Measurements from ENCODE around the gene UBE2J2. TPM values are rescaled to one million over a fixed set of nuclear protein-coding genes. Genes with fewer than 3 reads are reported as not detected.

Gene UBE2J2
- total RNA-seq (2022; extraction: Qiagen RNA extraction; ENCODE audit: low read depth) = 30.6 to 52.7 TPM (median 46.6 TPM) in 5 replicates

DNA sequence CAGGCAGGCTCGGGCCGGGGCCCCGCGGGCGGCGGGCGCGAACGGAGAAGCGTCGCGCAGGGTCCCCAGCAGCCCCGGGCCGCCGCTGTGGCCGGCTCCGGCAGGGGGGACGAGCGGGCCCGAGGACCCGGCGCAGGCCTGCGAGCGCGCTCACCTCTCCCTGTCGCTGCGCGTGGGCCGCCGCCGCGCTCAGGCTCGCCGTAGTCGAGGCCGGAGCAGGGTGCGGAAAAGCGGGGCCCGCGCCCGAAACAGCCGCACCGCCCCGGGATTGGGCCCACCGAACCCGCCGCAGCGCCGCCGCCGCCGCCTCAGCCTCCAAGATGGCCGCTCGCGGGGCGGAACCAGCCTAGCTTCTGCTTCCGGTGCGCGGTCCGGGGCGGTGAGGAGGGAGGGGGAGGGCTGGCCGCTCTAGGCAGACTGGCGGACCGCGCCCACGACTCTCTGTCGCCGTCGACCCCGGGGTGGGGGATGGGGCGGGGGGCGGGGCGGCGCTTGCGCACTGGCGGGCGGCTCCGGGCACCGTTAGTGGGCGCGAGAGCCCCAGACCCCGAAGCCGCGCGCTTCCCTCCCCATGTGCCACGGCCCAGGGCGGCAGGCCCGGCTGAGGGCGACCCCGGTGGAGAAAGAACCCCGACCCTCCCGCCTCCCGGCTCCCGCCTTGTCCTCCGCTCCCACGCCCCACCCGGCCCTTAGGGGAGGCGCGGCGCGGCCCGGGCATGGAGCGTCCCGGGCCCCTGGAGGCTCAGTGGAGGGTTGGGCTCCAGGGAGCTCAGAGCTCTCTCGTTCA is at the start of gene UBE2J2:
Gene UBE2J2 (minus strand): TSS at position 343 of the 787 bp plus-strand sequence. CDS start 5,862 bp downstream, outside the sequence.

DNA sequence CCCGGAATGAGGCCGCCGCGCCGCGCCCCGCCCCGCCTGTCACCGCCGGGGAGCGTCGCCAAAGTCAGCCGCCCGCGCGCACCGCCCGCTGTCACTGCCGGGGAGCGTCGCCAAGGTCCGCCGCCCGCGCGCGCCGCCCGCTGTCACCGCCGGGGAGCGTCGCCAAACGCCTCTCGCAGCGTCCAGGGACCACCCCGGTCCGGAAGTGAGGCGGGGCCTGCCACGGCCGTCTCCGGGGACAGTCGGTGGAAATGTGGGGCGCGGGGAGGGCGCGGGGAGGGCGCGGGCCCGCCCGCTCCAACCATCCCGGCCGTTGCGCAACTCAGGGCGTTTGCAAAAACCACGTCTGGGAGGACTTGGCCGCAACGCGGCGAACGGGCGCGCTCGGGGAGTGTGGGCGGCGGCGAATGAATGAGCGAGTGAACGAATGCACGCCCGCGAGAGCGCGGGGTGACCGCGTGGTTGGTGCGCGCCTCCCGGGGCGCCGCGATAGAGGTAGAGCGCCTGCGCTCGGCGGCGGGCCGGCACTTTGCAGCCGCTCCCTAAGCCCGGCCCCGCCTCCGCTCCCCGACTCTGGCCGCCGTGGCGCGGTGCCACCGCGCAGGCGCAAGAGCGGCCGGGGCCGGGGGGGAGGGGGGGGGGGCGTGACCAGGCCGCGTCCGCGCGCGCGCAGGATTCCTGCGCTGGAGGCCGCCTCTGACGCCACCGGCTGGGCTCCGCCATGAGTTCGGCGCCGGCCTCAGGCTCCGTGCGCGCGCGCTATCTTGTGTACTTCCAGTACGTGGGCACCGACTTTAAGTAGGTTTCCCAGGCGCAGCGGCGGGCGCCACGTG is 34.5 kb upstream of the UBE2J2 start, which contains the start of the genes ACAP3 and PUSL1:
Gene ACAP3 (minus strand): TSS at position 8 of the 833 bp plus-strand sequence. CDS start 115 bp downstream, outside the sequence.
Gene PUSL1 (plus strand): TSS at position 675 of the 833 bp plus-strand sequence. CDS start 47 bp downstream, at position 722.

DNA sequence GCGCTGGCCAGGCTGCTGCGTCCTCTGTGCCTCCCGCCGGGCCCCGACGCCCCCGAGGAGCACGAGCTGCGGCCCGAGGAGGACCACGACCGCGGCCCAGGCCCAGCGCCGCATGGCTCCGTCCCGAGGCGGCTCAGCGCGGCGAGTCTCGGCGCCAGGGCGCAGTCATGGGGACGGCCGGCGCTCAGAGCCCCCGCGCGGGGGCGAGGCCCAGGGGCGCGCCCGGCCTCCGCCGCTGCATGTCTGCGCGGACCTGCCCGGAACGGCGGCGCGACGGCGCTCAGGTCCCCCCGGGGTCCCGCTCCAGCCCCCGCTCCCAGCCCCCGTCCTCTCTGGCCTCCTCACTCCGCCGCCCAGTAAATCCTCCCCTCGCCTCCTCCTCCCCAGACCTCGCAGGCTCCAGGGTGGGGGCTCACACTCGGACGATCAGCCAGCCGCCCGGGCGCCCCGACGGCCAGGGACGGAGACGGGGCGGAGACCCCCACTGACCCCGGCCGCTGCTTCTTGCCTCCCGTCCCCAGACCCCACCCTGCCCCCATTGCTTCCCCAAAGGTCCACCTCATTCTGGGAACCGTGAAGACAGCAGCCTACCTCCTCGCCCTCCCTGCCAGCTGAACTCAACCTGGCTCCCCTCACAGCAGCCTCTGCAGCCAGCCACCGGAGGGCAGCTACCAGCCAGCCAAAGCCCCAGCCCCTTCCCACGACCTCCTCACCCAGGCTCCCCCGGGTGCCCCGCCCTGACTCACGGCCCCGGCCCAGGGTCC is 26.9 kb downstream of the UBE2J2 start, which contains the start of gene C1QTNF12:
Gene C1QTNF12 (minus strand): TSS at position 146 of the 764 bp plus-strand sequence. CDS start 32 bp downstream, at position 114.

DNA sequence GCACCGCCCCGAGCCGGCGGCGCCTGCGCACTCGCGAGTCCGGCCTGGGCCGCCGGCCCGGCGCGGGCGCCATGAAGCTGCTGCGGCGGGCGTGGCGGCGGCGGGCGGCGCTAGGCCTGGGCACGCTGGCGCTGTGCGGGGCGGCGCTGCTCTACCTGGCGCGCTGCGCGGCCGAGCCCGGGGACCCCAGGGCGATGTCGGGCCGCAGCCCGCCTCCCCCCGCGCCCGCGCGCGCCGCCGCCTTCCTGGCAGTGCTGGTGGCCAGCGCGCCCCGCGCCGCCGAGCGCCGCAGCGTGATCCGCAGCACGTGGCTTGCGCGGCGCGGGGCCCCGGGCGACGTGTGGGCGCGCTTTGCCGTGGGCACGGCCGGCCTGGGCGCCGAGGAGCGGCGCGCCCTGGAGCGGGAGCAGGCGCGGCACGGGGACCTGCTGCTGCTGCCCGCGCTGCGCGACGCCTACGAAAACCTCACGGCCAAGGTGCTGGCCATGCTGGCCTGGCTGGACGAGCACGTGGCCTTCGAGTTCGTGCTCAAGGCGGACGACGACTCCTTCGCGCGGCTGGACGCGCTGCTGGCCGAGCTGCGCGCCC is 41.4 kb downstream of the UBE2J2 start, which contains the start of gene B3GALT6:
Gene B3GALT6 (plus strand): TSS at position 30 of the 588 bp plus-strand sequence. CDS start 42 bp downstream, at position 72.

DNA sequence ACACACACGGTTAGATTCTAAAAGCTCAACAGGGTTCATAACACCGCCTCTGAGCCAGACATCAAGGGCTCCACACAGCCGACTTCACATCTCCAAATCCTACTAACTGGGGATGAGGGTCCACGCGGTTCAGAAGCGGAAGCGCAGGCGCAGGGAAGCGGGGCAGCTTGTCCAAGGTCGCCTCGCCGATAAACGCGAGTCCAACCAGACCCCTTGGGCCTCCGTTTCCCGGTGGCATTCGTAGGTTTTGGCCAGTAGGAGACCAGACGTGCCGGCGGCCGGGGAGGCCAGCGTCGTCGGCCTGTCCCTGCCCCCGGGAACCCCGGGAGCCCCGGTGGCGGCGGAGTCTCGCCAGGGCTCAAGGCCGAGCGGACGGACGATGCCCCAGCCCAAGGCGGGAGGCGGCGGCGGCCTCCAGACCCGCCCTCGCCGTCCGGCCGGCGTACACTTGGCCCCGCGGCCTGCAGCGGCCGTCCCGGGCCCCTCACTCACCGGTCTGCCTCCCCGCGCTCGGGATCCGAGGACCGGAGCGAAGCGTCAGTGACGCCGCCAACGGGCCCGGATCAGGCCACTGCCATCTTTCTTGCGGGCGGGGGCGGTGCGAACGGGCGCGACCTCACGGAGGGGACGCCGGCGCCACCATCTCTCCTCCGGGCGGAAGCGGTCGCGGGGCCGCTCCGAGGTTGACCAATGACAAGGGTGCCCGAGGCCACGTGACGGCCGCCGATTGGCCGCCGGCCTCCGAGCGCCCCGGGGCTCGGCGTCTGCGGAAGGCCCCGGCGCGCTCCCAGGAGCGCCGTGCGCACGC is 42.0 kb downstream of the UBE2J2 start, which contains the start of gene SDF4:
Gene SDF4 (minus strand): TSS at position 602 of the 808 bp plus-strand sequence. CDS start 3,229 bp downstream, outside the sequence.

DNA sequence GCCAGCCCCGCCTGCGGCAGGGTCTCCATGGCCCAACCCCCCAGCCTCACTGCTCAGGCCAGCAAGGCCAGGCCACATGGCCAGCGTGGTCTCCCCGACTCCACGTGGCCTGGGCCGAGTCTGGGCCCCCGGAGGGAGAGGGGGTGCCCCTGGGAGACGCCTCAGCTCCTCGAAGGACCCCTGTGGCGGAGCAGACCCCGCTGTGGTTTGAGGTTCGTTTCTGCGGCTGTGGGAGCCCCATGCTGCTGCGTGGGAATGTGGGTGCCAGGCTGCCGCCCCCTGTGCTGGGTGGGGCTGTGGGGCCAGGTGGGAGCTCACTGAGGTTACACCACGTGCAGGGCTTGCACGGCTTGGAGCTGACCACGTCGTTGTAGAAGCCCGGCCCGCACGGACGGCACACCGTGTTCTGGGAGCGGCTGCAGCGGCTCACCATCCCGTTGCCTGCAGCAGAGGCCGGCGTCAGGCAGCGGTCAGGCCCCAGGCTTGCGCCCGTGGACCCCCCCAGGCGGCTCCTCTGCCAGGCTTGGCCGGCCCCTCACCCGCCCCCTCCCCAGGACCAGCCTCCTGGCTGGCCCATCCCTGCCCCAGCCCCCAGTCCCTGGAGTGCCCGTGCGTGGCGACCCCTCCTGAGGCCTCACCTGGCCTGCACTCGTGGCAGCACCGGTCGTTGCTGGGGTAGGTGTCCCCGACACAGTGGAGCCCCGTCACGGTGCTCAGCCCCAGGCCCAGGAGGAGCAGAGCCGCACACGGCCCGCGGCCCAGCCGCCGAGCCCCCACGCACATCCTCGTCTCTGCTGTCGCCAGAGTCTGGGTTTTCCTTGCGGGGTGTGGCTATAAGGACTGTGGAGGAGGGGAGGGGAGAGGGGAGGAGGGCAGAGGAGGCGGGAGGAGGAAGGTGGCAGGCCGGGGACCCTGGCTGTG is 60.0 kb downstream of the UBE2J2 start, which contains the start of gene TNFRSF4:
Gene TNFRSF4 (minus strand): TSS at position 809 of the 921 bp plus-strand sequence. CDS start 26 bp downstream, at position 783.

DNA sequence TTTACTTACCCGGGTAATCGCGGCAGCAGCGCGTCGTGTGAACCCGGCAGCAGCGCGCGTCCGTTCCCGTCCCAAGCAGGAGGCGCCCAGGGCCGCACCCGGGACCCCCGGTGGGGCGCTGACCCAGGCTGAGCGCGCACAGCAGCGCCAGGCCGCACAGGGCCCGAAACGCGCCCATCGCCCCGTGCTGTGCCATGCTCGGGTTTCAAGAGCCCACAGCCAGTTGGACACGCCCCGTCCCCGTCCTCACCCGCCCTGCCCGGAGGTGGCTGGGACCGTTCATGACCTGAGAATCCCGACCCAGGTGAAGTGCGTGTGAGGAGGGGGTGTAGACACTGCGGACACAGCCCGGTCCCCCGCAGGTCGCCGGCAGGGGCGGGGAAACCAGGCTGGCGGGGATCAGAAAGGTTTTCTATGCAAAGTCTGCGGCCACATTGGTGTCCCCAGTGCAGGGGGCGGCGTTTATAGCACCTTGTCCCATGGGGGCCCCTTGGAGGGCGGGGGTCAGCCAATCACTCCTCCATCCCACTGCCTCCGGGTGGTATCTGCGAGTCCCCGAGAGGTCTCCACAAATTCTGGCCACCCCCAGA is 67.2 kb downstream of the UBE2J2 start, which contains the start of gene TNFRSF18:
Gene TNFRSF18 (minus strand): TSS at position 217 of the 590 bp plus-strand sequence. CDS start 21 bp downstream, at position 196.

Other genes starting within 250 kb of the UBE2J2 start
- 0.18 to 0.30 TPM (median 0.30 TPM) in 5 replicates for gene RNF223, start 199.5 kb downstream of the UBE2J2 start, total RNA-seq (2022; extraction: Qiagen RNA extraction; ENCODE audit: low read depth)
- 9.8 to 16.1 TPM (median 14.6 TPM) in 5 replicates for gene C1orf159, start 157.8 kb downstream of the UBE2J2 start, total RNA-seq (2022; extraction: Qiagen RNA extraction; ENCODE audit: low read depth)
- not detected in 5 replicates for gene TTLL10, start 100.0 kb downstream of the UBE2J2 start, total RNA-seq (2022; extraction: Qiagen RNA extraction; ENCODE audit: low read depth)
- gene TNFRSF18, start 67.3 kb downstream of the UBE2J2 start, total RNA-seq (2022; extraction: Qiagen RNA extraction; ENCODE audit: low read depth) = 0.08 TPM in 1 of 5 replicates, not detected in the others
- gene TNFRSF4, start 59.7 kb downstream of the UBE2J2 start, total RNA-seq (2022; extraction: Qiagen RNA extraction; ENCODE audit: low read depth) = 0.07 to 0.23 TPM (median 0.13 TPM) in 4 of 5 replicates, not detected in the other
- 104 to 136 TPM (median 131 TPM) in 5 replicates for gene SDF4, start 41.9 kb downstream of the UBE2J2 start, total RNA-seq (2022; extraction: Qiagen RNA extraction; ENCODE audit: low read depth)
- gene B3GALT6, start 41.6 kb downstream of the UBE2J2 start, total RNA-seq (2022; extraction: Qiagen RNA extraction; ENCODE audit: low read depth) = 11.3 to 21.5 TPM (median 20.4 TPM) in 5 replicates
- gene C1QTNF12, start 27.1 kb downstream of the UBE2J2 start, total RNA-seq (2022; extraction: Qiagen RNA extraction; ENCODE audit: low read depth) = 0.69 to 1.9 TPM (median 1.4 TPM) in 5 replicates
- 0.58 to 1.3 TPM (median 1.2 TPM) in 5 replicates for gene SCNN1D, start 6.6 kb upstream of the UBE2J2 start, total RNA-seq (2022; extraction: Qiagen RNA extraction; ENCODE audit: low read depth)
- 11.4 to 20.0 TPM (median 18.2 TPM) in 5 replicates for gene ACAP3, start 34.1 kb upstream of the UBE2J2 start, total RNA-seq (2022; extraction: Qiagen RNA extraction; ENCODE audit: low read depth)
- gene PUSL1, start 34.7 kb upstream of the UBE2J2 start, total RNA-seq (2022; extraction: Qiagen RNA extraction; ENCODE audit: low read depth) = 16.2 to 28.0 TPM (median 24.4 TPM) in 5 replicates
- gene INTS11, start 50.8 kb upstream of the UBE2J2 start, total RNA-seq (2022; extraction: Qiagen RNA extraction; ENCODE audit: low read depth) = 46.9 to 61.0 TPM (median 57.9 TPM) in 5 replicates
- 14.1 to 21.7 TPM (median 20.3 TPM) in 5 replicates for gene CPTP, start 50.9 kb upstream of the UBE2J2 start, total RNA-seq (2022; extraction: Qiagen RNA extraction; ENCODE audit: low read depth)
- gene TAS1R3, start 57.4 kb upstream of the UBE2J2 start, total RNA-seq (2022; extraction: Qiagen RNA extraction; ENCODE audit: low read depth) = 0.04 to 0.28 TPM (median 0.10 TPM) in 5 replicates
- gene DVL1, start 75.6 kb upstream of the UBE2J2 start, total RNA-seq (2022; extraction: Qiagen RNA extraction; ENCODE audit: low read depth) = 51.2 to 89.9 TPM (median 81.5 TPM) in 5 replicates
- gene MXRA8, start 84.7 kb upstream of the UBE2J2 start, total RNA-seq (2022; extraction: Qiagen RNA extraction; ENCODE audit: low read depth) = 0.09 to 0.65 TPM (median 0.29 TPM) in 5 replicates
- 107 to 183 TPM (median 168 TPM) in 5 replicates for gene AURKAIP1, start 101.4 kb upstream of the UBE2J2 start, total RNA-seq (2022; extraction: Qiagen RNA extraction; ENCODE audit: low read depth)
- 47.3 to 61.0 TPM (median 48.3 TPM) in 5 replicates for gene CCNL2, start 125.5 kb upstream of the UBE2J2 start, total RNA-seq (2022; extraction: Qiagen RNA extraction; ENCODE audit: low read depth)
- 128 to 152 TPM (median 135 TPM) in 5 replicates for gene MRPL20, start 133.4 kb upstream of the UBE2J2 start, total RNA-seq (2022; extraction: Qiagen RNA extraction; ENCODE audit: low read depth)
- 0.08 to 0.10 TPM (median 0.09 TPM) in 3 of 5 replicates, not detected in the others for gene ANKRD65, start 147.4 kb upstream of the UBE2J2 start, total RNA-seq (2022; extraction: Qiagen RNA extraction; ENCODE audit: low read depth)
- gene VWA1, start 161.8 kb upstream of the UBE2J2 start, total RNA-seq (2022; extraction: Qiagen RNA extraction; ENCODE audit: low read depth) = 4.8 to 15.8 TPM (median 14.9 TPM) in 5 replicates
- not detected in 5 replicates for gene ATAD3C, start 175.8 kb upstream of the UBE2J2 start, total RNA-seq (2022; extraction: Qiagen RNA extraction; ENCODE audit: low read depth)
- 1.5 to 3.4 TPM (median 3.0 TPM) in 5 replicates for gene ATAD3B, start 197.9 kb upstream of the UBE2J2 start, total RNA-seq (2022; extraction: Qiagen RNA extraction; ENCODE audit: low read depth)
- 32.6 to 40.2 TPM (median 37.8 TPM) in 5 replicates for gene ATAD3A, start 238.3 kb upstream of the UBE2J2 start, total RNA-seq (2022; extraction: Qiagen RNA extraction; ENCODE audit: low read depth)